GM12892 (cell line): ENCODE results near the gene RPS14.

Source experiments
- POLR2A ChIP-seq: IDR thresholded peaks from 2 replicates; pipeline ENCODE4 v1.6.1; 2011; ENCODE audit warnings: low read depth, low read length, control low read depth
- POLR2AphosphoS5 ChIP-seq: IDR thresholded peaks from 2 replicates; pipeline ENCODE4 v1.6.1; 2011; ENCODE audit warnings: low read depth, low read length, control low read depth

DNA sequence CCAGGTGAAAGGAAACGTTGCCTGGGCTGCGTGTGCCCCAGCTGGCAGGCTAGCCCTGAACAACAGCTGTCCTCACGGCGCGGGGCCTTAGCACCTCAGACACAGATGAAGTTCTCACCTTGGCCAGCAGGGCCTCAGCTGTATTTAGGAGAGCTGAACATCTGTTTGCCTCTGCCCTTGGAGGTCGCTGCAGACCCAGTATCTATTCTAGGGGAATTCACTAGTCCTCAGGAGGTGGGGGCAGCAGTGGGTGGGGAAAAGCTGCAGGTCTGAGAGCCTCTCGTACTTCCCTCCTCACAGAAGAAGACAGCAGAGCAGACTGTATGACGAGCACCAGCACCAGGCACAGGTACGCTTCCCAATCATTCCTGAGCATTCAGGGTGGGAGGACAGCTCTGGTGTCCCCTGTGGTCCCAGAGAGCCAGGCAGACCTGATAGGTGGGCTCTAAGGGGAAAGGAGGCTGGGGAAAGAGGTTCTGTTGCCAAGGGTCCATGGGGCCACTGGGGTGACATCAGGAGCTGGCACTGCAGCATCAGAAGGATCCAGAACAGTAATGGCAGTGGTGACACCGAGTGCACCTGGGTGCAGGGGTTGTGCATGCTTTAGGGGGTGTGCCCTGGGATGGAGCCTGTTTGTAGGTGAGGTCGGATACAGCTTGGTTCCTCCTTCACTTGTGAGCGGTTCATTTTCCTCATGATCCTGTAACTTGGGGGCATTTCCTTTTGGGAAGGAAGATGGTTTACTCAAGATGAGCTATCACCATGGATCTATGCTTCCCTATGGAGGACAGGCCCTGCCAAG, 50.6 kb downstream of the RPS14 start:
- TF ChIP-seq POLR2A (peak; percentile 86), POLR2AphosphoS5 (peak; percentile 94)
